ENCODE results near the gene TMEM144. TPM values are rescaled to one million over a fixed set of nuclear protein-coding genes. Genes with fewer than 3 reads are reported as not detected.
"Not testable (repeated sequence)": the region's sequence is repeated elsewhere in the genome, so short reads cannot be mapped to it uniquely, and the experiment has no call there.

Gene TMEM144
- total RNA-seq, 1 donor from 2014 or later = 7.9 TPM

DNA sequence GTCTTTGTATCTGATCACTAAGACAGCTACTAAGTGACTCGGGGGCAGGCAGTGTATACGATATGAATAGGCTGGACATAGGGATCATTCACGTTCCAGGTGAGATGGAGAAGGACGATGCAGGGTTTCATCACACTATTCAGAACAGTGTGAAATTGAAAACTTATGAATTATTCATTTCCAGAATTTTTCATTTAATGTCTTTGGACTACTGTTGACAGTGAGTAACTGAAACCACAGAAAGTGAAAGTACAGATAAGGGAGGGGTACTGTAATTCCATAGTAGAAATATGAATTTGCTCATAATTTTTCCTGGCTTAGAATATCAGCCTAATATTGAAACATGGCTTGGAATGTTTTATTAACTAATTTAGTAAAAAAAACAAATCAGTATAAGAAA is 24.4 kb downstream of the TMEM144 start:
- DNase-seq (ENCODE audit: low spot score) = no peak

DNA sequence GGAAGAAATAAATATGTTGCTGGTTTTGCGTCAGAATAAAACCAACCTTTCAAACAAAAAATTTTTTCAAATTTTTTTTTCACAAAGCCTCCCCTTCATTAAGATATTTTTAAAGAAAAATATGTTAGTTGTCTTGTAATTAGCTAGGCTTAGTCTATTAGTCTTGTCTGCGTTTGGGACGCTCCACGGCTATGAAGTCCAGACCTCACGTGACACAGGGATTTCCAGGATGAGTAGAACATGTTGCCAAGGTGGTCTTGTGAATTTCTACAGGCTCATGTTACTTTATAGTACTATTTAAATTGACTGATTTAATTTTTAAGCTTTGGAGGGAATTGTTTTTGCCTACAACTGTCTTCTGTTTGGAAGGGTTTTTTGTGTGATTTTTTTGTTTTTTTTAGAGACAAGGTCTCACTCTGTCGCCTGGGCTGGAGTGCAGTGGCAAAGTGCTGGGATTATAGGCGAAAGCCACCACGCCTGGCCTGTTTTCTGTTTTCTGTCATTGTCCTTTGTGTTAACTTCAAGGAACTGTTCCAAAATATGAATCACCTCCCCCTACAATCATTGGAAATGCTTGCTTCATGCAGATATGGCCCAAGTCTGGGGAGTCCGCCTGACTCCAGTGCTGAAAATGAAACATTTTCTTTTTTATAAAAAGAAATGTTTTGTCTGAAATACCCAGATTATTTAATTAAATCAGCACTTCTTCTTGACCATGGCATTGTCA is 26.2 kb downstream of the TMEM144 start:
- DNase-seq (ENCODE audit: low spot score) = no peak

DNA sequence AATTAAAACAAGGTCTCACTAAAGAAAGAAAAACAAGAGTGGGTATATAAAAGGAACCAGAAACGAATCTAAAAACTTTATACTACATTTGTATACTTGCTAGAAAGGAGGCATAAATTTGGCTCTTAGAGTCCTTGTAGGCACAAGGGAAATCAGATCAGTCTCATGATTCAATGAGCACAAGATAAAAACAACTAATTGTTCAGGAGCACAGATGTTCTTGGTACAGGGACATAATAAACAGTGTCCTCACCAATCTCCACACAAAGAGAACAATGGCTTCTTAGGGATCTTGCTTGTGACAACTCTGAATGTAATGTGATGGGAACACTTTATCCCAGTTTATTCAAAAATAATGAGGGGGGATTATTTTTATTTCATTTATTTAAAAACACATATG is 28.3 kb downstream of the TMEM144 start:
- DNase-seq (ENCODE audit: low spot score) = no peak

DNA sequence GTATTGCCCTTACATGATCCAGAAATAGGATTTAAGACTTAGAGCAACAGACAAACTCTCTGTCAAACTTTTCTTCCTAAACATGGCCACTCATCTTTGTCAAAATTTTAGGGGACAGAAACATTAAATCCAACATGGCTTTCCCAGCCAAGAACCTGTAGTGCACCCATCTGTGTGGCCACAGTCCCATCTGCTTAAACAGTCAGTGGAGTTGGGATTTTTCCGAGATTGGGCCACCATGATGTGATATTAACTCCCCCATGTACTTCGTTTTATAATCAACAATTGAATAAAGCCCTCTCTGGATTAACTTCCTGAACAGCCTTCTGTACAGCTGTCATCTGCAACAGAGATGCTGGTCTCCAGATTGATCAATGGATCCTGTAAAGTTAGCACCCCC is 28.9 kb downstream of the TMEM144 start:
- no peak for DNase-seq (ENCODE audit: low spot score)

DNA sequence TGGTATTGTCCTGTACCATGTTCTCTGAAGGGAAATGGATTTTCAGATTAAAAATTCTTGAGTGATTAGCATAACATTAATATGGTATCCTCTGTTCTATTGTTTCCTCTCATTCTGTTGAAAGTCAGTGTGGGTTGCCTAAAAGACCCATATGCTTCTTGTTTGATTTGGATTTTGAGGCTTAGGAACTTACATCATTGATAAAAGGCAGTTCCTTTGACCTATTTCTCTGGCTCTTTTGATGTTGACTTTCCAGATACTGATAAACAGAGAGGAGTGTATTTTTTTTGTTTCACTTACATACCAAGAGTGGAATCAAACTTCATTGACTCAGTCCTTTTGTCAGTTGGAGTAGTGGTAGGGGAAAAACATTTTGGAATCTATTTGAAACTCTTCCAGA is 32.8 kb downstream of the TMEM144 start:
- DNase-seq (ENCODE audit: low spot score) = no peak

DNA sequence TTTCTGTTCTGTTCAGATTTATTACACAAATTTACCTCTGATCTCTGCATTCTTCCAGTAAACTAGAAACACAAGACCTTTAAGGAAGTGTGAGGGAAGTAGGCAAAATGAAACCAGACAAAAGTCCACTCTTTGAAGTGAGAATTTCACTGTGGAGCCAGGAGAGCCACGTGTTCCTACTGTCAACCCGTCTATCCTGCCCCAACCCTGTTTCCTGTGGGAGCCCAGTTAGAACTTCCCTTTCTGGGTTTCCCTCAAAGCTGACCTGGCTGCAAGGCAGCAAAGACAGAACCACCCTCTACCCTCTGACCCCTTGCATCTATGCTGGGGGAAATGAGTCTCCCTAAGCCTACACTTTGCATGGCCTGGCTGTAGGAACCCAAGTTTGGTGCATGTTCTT is 40.0 kb downstream of the TMEM144 start:
- no peak for DNase-seq (ENCODE audit: low spot score)

DNA sequence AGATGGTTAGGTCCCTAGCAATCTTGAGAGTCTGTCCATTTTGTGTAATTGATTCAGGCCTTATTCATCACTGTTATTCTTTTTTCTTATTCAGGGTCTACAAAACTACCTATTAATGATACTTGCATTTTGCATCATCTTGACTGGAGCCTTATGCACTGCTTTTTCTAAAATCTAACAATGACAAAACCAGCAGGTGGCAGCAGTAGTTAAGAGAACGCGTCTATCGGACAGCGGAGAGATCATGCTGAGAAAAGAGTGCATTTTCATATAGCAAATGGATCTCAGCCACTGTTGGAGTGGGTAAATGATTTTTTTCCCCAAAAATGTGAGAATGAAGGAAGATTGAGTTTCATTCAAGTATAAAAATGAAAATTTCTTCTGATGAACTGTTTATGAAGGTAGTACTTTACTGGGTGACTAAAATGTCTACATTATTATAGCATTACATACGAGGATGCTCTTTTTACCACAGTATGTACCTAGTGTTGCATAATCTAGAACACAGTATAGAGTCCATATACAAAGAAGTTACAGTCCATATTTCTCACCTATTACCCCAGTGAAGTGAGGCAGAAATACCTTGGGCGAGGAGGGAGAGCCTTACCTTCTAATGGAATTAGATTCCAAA is 43.2 kb downstream of the TMEM144 start:
- no peak for DNase-seq (ENCODE audit: low spot score)

DNA sequence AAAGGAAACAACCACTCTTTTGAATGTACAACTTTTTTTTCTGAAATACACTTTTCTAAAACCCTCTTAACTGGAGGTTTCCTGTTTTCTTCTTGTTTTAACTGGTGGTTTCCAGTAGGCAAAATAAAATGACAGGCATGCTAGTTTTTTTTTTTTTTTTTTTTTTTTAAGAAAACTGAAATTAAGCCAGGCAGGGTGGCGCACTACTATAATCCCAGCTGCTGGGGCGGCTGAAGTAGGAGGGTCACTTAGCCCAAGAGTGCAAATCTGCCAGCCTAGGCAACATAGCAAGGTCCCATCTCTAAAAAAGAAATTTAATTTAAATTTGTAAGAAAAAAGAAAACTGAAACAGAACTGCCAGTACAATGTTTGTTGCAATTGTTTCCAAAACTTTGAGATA is 44.0 kb downstream of the TMEM144 start:
- DNase-seq (ENCODE audit: low spot score) = no peak

DNA sequence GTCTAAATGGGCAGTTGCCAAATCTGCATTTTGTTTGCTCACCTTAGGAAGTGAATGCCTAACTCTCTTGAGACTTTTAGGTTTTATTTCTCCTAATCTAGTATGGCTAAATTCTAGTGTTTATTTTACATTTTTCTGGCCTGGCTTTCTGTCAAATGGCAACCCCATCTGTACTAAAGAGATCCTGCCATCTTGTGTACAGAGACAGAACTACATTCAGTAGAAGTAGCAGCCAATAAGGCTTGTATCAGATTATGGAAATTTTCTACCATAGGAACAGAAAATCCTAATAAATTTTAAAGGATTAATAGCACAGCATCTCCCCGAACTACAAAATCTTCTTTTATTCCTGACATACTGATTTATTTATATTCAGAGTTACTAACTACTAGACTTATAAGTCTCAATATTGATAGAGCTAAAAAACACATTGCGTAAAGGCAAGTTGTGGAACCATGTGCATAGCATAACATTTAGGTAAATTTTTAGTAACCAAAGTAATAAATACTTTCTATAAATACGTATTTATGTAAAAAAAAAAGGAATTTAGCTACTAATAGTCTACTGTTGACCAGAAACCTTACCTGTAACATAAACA is 45.5 kb downstream of the TMEM144 start:
- no peak for DNase-seq (ENCODE audit: low spot score)

DNA sequence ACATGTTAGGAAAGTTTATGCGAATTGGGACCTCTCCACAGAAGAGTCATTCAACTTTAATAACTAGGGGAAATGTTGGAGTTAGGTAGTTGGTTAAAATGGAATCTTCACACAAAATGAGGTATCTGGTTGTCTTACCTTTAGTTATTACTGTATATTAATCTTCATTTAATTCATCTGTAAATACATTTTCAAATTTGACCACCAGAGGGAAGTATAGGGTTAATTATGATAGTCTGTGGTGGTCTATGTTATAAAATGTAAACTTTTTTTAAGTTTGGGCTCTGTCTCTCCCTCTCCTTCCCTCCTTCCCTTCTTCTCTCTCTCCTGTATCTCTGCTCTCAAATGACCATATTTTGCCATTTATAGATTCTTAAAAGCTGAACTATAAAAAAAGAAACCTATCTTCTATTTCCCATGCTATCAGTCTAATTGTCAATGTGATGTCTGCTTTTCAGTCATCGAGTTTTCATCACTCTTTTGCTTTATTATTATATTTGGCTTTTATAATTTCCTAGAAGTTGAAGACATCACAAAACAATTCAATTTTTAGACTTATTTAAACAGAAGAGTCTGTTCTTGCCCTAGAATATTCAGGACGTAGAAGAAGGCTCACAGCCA is 49.8 kb downstream of the TMEM144 start:
- DNase-seq (ENCODE audit: low spot score) = no peak

DNA sequence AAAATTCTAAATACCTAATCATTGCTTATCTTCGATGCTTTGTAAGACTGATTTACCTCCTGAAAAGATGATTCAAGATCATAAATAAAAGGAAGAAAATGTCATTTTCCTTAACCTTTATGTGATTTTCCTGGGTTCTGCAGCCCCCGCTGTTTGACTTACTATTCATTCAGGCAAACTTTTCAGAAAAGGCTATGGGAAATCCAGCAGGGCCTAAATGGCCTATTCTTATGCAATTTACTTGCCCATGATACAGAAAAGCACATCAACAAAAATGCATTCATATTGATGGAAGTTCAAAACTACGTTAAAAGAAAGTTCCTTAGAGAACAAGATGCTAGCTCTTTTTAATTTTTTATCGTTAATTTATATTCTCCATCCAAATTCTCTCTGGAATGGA is 51.2 kb downstream of the TMEM144 start:
- DNase-seq (ENCODE audit: low spot score) = no peak

DNA sequence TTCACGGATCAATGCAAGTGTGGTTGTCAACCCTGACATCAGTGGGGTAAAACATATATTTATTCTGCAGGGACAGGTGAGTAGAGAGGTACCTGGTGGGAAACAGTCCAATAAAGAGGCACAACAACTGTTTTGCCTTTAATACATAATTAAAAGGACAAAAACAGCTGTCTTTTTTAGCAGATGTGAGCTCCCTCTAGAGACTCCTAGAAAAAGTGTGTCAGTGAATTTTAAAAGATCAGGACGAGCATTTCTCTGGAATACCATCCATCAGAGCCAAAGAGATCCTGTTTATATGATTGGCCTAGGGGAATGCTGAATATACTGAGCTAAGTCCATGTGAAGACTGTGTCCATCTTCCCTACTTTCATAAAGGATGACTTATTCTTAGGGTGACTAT is 58.3 kb downstream of the TMEM144 start:
- DNase-seq (ENCODE audit: low spot score) = no peak

DNA sequence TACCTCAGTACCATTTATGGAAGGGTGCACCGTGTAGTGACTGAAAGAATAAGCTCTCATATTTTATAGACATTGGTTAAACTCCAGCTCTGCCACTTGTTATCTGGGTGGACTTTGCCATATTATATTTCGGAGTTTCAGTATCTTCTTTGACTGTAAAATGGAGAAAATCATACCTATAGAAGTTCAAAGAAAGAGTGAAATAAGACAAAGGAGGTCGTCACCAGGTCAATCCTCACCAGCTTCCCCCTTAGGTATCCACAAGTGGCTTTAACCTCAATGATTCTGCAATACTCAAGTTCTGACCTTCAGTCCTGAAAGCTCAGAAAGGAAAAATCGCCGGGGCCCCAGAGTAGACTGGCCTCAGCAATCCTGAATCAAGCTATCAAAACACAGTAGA is 64.3 kb downstream of the TMEM144 start:
- DNase-seq (ENCODE audit: low spot score) = no peak

DNA sequence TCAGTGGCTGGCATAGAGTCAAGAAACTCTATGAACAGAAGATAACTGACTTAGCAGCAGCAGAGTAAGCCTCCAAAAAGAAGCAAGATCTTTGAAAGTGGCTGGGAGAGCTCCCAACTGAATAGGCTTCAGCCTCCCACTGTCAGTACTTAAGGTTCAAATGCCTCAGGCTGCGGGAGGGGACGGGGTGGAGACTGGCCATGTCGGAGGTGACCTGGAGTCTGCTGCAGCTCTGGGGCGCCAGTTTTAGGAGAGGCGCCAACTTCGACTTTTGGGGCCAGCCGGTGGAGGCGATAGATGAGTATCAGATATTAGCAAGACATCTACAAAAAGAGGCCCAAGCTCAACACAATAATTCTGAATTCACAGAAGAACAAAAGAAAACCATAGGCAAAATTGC is 67.3 kb downstream of the TMEM144 start:
- no peak for DNase-seq (ENCODE audit: low spot score)

DNA sequence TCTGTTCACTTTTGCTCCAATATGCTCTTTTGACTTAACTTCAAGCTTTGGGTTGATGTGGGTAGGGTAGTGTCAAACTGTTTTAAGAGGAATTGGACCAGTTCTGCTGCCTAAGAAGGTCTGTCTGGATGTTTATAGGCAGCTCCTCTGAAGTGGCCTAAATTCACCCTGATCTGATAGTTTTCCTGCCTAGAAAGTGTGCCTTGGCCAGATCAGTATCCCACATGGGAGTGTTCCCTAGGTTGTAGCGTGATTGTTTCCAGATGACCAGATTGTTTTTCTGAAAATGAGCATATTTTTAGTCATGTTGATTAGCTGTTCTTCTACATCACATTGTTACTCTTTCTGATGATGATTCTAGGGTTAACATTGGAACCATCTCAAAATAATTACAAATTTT is 68.8 kb downstream of the TMEM144 start:
- not testable (repeated sequence) for DNase-seq (ENCODE audit: low spot score)

DNA sequence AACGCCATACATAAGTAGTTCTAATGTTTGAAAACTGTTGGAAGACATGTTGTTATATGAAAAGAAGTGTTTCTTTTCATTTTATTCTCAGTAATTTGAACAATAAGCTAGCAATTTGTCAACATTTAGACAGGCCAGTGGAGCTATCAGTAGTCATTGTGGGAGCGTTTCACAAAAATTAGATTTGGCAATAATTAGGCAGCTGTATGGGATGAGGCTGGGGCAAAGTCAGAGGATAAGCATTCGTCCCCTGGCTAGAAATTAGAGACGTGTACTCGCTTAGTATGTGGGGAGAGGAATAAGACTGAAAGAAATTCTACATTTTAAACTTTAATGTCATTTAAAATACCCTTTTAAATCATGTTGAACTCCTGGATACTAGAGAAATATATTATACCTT is 70.6 kb downstream of the TMEM144 start:
- DNase-seq (ENCODE audit: low spot score) = no peak

DNA sequence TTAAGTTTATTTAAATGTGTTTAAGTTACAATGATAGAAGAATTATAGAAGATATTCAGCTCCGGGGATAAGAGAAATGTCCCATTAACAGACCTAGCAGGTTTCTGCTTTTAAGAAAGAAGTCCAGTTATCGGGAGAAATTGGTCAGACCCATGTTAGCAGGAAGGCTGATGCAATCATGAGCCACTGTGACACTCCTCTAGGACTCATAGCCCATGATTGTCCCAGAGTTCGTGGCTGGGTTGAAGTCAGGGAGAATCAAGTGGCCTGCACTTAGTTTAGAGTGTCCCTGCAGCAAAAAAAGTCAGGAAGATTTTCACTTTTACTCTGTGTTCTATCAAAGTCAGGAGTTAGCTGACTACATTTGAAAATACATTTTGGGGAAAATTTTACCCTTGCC is 72.0 kb downstream of the TMEM144 start:
- DNase-seq (ENCODE audit: low spot score) = no peak

DNA sequence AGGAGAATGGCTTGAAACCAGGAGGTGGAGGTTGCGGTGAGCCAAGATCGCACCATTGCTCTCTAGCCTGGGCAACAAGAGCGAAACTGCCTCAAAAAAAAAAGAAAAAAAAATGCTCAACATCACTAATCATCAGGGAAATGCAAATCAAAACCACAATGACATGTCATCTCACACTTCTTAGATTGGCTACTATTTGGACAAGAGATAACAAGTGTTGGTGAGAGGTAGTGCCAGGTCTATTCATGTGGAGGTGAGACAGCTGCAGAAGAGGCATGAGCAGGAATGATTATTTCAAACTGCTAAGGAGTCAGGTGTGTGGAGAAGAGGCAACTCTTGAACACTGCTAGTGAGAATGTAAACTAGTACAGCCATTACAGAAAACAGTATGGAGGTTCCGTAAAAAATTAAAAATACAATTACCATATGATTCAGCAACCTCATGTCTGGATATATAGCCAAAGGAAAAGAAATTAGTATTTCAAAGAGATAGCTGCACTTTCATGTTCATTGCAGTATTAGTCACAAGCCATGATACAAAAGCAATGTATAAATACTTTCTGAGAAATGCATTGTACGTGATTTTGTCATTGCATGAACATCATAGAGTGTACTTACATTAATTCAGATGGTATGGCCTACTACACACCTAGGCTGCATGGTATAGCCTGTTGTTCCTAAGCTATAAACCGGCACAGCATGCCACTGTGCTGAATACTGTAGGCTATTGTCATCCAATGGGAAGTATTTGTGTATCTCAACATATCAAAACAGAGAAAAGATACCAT is 75.3 kb downstream of the TMEM144 start:
- no peak for DNase-seq (ENCODE audit: low spot score)

DNA sequence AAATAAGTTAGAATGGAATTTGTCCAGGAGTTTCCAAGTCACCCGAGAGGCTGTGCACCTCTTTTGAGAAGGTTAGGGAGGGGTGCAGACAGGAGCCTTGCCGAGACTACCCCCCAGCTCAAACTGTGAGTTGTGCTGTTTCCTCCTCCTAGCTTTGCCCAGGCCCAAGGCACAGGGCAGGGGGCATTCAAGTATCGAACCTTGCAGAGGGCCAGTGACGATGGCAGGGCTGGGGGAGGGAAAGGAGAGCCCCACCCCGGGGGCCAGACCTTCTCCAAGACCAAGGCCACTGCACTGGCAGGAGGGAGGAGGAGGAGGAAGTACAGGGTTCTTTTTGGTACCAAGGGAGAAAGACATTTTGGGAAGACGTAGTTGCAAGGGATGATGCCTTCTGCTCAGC is 80.6 kb downstream of the TMEM144 start:
- DNase-seq (ENCODE audit: low spot score) = no peak

DNA sequence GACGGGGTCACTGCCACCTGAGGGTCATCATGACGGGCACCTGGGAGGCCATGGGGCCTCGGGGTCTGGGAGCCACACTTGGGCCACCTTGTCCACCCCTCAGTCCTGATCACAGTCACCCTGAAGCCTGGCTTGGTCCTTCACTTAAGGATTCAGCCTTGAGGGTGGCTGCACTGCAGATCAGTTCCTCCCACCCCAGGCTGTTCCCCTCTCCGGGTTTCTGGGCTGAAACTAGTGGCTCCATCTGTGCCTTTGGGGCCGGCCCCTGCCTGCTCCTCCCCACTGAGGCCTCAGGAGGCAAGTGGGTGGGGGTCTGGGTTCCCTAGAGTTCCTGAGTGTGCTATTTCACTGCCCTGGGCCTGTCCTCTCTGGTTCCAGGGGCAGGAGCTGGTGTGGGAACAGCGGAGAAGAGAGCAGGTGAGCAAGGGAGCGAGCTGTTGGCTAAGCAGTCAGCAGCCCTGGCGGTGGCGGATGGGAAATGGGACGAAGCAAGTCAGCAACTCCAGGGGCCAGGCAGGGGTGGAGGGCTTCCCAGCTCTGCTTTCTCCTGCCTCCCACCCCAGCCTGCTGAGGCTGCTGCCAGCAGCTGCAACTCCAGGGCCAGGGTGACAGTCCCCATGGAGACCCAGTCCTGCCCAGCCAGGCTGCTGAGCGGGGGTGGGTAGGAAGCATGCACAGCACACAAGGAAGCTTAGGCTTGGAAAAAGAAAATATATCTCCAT is 81.2 kb downstream of the TMEM144 start:
- no peak for DNase-seq (ENCODE audit: low spot score)

DNA sequence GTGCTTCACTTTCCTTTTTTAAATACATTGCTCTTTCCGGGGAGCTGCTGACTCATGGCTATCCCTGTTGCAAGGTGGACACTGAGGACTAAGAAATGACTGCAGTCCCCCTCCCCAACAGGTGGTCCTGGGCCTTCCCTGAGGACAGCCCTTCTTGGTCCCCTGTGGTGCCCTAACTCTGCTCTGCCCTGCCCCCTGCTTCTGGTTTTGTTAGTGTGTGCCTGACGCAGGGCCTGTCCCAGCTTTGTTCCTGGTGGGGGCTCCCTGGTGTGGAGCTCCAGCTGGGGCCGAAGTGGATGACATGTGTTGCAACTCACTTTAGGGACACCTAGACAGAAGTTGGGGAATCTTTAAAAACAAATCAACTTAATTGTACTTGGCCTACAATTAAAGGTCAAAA is 81.9 kb downstream of the TMEM144 start:
- DNase-seq (ENCODE audit: low spot score) = no peak
